T47D (cell line): ENCODE results near the gene BBIP1.

Experiments
- DNase-seq, 2 experiments: peaks; one replicate each; pipeline versions ENCODE4 v3.0.0 to v3.0.0-alpha.2; 2011 to 2012; ENCODE audit warnings: low read depth in 1 of 2, low spot score in 1 of 2
- JUND ChIP-seq: IDR thresholded peaks from 2 replicates; pipeline ENCODE4 v1.6.1; 2012; ENCODE audit warnings: low read depth
- in situ Hi-C: cut with HindIII; loops from 2 replicates; pipeline ENCODE4 v1.10.0; 2016; ENCODE audit warnings: low sequenced_read_pairs, low pct_unique_long_range_greater_than_20kb

Gene BBIP1, protein sequence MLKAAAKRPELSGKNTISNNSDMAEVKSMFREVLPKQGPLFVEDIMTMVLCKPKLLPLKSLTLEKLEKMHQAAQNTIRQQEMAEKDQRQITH

GRCh38 chr10:110918643-110919348 is at the start of gene BBIP1:
BBIP1 (minus strand) TSS chr10:110919180; CDS start chr10:110918157, 1,023 bp downstream.
- in situ Hi-C loops, result no loop called here
- DNase-seq, result peak; percentile 68 to 99
- no peak for TF ChIP-seq JUND

GRCh38 chr10:110967645-110968044 is 48.7 kb upstream of the BBIP1 start:
- no peak for DNase-seq
- no peak for TF ChIP-seq JUND
- in situ Hi-C loops, result no loop called here

DNA sequence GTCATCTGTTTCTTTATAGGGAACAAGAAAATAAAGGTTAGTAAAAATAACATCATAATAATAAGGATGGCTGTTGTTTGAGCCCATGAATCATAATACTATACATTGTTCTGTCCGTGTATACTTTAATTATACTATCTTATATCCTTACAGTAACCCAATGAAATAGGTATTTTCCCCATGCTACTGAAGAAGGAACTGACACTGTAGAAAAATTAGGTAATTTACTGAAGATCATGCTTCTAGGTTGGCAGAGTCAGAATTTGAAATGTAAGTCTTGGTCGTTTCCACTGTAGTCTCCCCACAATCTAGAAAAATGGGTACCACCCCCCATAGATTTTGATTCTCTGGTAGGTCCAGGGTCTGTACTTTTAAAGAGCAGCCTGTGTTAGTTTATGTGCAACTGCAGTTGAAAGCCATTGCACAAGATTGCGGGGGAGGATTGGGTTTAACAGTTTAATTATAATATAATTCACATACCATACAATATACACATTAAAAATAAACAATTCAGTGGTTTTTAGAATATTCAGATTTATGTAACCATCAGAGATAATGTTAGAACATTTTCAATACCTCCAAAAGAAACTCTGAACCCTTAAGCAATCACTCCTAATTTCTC is 48.1 kb upstream of the BBIP1 start:
- in situ Hi-C loops, result no loop called here
- no peak for DNase-seq
- TF ChIP-seq JUND, result no peak

GRCh38 chr10:110966146-110966545 is 47.2 kb upstream of the BBIP1 start:
- in situ Hi-C loops, result no loop called here
- no peak for DNase-seq
- no peak for TF ChIP-seq JUND

GRCh38 chr10:110965216-110965615 is 46.2 kb upstream of the BBIP1 start:
- TF ChIP-seq JUND, result no peak
- in situ Hi-C loops, result no loop called here
- DNase-seq, result no peak

- TF ChIP-seq JUND, result no peak
- in situ Hi-C loops, result no loop called here
- no peak for DNase-seq
Observed at GRCh38 chr10:110964681-110965080, 45.7 kb upstream of the BBIP1 start.

GRCh38 chr10:110963162-110963561 is 44.2 kb upstream of the BBIP1 start:
- in situ Hi-C loops, result no loop called here
- TF ChIP-seq JUND, result no peak
- DNase-seq, result no peak

- TF ChIP-seq JUND, result no peak
- in situ Hi-C loops, result no loop called here
- DNase-seq, result no peak
Observed at GRCh38 chr10:110962443-110962842, 43.5 kb upstream of the BBIP1 start.

DNA sequence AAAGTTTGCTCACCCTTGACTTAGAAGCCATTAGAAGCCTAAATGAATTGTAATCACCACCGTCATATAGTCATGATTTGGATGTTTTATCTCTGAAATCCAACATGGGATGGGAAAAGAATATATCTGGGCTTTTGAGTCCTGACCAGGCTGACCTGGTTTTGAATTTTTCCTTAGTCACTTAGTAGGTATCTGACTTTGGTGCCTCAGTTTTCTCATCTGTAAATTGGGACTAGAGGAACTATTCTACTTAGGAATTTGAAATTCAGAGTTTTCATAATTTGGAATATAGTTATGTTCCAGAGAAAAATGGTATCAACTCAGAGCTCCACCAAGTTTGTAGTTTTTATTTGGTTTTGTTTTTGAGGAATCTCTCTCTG is 41.3 kb upstream of the BBIP1 start:
- DNase-seq, result no peak
- no peak for TF ChIP-seq JUND
- in situ Hi-C loops, result no loop called here

DNA sequence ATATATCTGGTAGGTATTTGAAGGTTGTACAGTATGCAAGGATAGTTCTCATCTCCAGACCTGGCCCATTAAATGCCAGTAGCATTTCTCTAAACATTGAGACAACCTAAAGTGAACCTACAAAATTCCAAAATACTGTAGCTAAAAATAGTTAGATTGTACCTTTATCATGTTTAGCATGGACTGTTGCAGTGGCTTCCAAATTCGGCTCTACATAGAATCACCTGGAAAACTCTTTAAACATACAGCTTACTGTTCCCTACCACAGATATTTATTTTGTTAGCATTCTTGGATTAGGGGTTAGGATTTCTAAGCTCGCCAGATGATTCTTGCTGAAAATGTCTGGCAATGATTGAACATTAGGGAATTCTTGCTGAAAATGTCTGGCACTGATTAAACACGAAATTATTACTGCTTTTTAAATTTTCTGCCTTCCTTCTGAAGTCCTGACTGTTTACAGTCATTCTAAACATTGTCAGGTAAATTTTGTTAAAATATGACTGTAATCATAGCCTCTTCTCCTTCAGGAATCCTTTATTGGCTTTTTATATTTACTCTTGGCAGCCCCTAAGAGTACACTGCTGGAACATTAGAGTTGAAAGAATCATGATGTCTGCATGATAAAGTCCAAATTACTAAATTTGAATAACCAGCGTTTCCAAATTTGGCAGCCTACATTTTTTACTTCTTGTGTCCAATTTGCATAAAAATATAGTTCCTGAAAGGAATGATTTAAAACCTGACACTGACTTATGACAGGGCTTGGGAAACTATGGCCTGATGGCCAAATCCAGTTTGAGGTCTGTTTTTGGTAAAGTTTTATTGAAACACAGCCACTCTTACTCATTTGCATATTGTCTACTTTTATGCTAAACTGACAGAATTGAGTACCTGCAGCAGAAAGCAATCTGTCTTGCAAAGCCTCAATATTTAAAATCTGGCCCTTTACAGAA is 40.7 kb upstream of the BBIP1 start:
- in situ Hi-C loops, result no loop called here
- DNase-seq, result no peak
- TF ChIP-seq JUND, result no peak

- no peak for TF ChIP-seq JUND
- DNase-seq, result no peak
- in situ Hi-C loops, result no loop called here
Observed at GRCh38 chr10:110957606-110958005, 38.6 kb upstream of the BBIP1 start.

DNA sequence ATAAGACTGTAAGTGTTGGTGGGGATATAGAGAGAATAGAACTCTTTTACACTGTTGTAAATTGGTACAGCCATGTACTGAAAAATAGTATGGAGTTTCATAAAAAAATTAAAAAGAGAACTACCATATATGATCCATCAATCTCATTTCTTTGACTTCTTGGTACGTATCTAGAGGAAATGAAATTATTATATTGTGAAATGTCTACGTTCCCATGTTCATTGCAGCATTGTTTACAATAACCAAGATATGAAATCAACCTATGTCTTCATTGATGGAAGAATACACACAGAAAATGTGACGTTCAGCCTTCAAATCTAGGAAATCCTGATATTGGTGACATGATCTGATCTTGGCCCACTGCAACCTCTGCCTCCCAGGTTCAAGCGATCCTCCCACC is 32.4 kb upstream of the BBIP1 start:
- no peak for TF ChIP-seq JUND
- no peak for DNase-seq
- in situ Hi-C loops, result no loop called here
